SK-N-SH (cell line): ENCODE results near the gene KMT2C. TPM values are rescaled to one million over a fixed set of nuclear protein-coding genes. Genes with fewer than 3 reads are reported as not detected.

Experiments used
- CTCF ChIA-PET: fragments of 300-600, 350-600 bp; formaldehyde crosslinking; extraction: SDS; loops from one replicate; lab custom pipeline; 2021; lab: Yijun Ruan, JAX
- POLR2A ChIA-PET: fragments of 350-600 bp; sonication (Branson Sonifier 250); formaldehyde crosslinking; extraction: SDS; loops from one replicate; lab custom pipeline; 2020; ENCODE audit warnings: antibody characterized with exemption, inconsistent platforms; lab: Yijun Ruan, JAX
- DNase-seq: peaks from one replicate; pipeline ENCODE4 v3.0.0; 2012
- H2AFZ ChIP-seq: fragments of 200-600 bp; sonication (generic); 2 replicates; pipeline ENCODE4 v1.8.1; 2016; ENCODE audit warnings: antibody characterized with exemption, mild to moderate bottlenecking, low read depth
- H3F3A ChIP-seq: fragments of 200-600 bp; sonication (generic); replicated peaks from 2 replicates; pipeline ENCODE3; 2016; ENCODE audit warnings: antibody characterized with exemption, mild to moderate bottlenecking; ENCODE audit not compliant: insufficient read depth
- H3K27ac ChIP-seq, 2 experiments: fragments of 200-500 bp in 1 of 2; fragments of 200-600 bp in 1 of 2; sonication (Bioruptor generic) in 1 of 2; sonication (generic), shearing (Covaris generic) in 1 of 2; 2 replicates each; pipeline versions ENCODE4 v1.5.1 to v1.6.1; 2014 to 2016; ENCODE audit warnings: low read depth in 2 of 2, inconsistent platforms in 1 of 2, low read length in 1 of 2, mild to moderate bottlenecking in 1 of 2, mixed read lengths in 1 of 2
- H3K27me3 ChIP-seq: fragments of 200-600 bp; sonication (generic), shearing (Covaris generic); 2 replicates; pipeline ENCODE4 v1.6.1; 2016; ENCODE audit warnings: mixed run types; ENCODE audit not compliant: insufficient read depth
- H3K36me3 ChIP-seq, 2 experiments: fragments of 200-500 bp in 1 of 2; fragments of 200-600 bp in 1 of 2; sonication (Bioruptor generic) in 1 of 2; sonication (generic) in 1 of 2; replicated peaks in 1 of 2; 2 replicates each; pipeline versions ENCODE3 to v1.5.1; 2014 to 2016; ENCODE audit warnings: low read length in 1 of 2, mild to moderate bottlenecking in 1 of 2; ENCODE audit not compliant: insufficient read depth in 2 of 2, control insufficient read depth in 1 of 2
- H3K4me1 ChIP-seq, 2 experiments: fragments of 200-500 bp in 1 of 2; fragments of 200-600 bp in 1 of 2; sonication (Bioruptor generic) in 1 of 2; sonication (generic), shearing (Covaris generic) in 1 of 2; 2 replicates each; pipeline versions ENCODE4 v1.5.1 to v1.6.1; 2014 to 2016; ENCODE audit warnings: low read depth in 1 of 2, low read length in 1 of 2, mixed run types in 1 of 2; ENCODE audit not compliant: insufficient read depth in 2 of 2, control insufficient read depth in 1 of 2
- H3K4me2 ChIP-seq: fragments of 200-600 bp; sonication (generic), shearing (Covaris generic); 2 replicates; pipeline ENCODE4 v1.6.1; 2017; ENCODE audit warnings: mixed run types
- H3K4me3 ChIP-seq, 2 experiments: fragments of 200-500 bp in 1 of 2; fragments of 200-600 bp in 1 of 2; sonication (Bioruptor generic) in 1 of 2; sonication (generic), shearing (Covaris generic) in 1 of 2; 2 replicates each; pipeline versions ENCODE4 v1.5.1 to v1.8.1; 2014 to 2016; ENCODE audit warnings: low read depth in 2 of 2, inconsistent platforms in 1 of 2, low read length in 1 of 2, mild to moderate bottlenecking in 1 of 2, mixed read lengths in 1 of 2, moderate library complexity in 1 of 2
- H3K79me2 ChIP-seq: fragments of 200-600 bp; sonication (generic); 2 replicates; pipeline ENCODE4 v1.8.1; 2017; ENCODE audit warnings: mild to moderate bottlenecking; ENCODE audit not compliant: insufficient read depth
- H3K9ac ChIP-seq: fragments of 200-600 bp; sonication (generic); 2 replicates; pipeline ENCODE4 v1.6.1; 2017; ENCODE audit warnings: mixed run types
- H3K9me2 ChIP-seq: fragments of 200-600 bp; sonication (generic); 2 replicates; pipeline ENCODE4 v1.6.1; 2017; ENCODE audit warnings: mixed run types
- H3K9me3 ChIP-seq: fragments of 200-600 bp; sonication (generic); 2 replicates; pipeline ENCODE4 v1.6.1; 2017; ENCODE audit warnings: mixed run types, mild to moderate bottlenecking, moderate library complexity
- H4K20me1 ChIP-seq: fragments of 200-600 bp; sonication (generic); 2 replicates; pipeline ENCODE4 v1.6.1; 2017; ENCODE audit warnings: mild to moderate bottlenecking, mixed run types; ENCODE audit not compliant: insufficient read depth
- ELF1 ChIP-seq: IDR thresholded peaks from 2 replicates; pipeline ENCODE4 v1.4.0; 2012
- FOSL2 ChIP-seq: IDR thresholded peaks from 2 replicates; pipeline ENCODE4 v1.4.0; 2012; ENCODE audit warnings: low read depth, mild to moderate bottlenecking, moderate library complexity, borderline replicate concordance
- GATA2 ChIP-seq: sonication (generic); formaldehyde crosslinking; IDR thresholded peaks from 2 replicates; pipeline ENCODE4 v1.5.0; 2020; ENCODE audit warnings: mild to moderate bottlenecking, missing genetic modification reagents
- IRF3 ChIP-seq: fragments of 150-350 bp; IDR thresholded peaks from 2 replicates; pipeline ENCODE4 v1.6.1; 2016; ENCODE audit warnings: mild to moderate bottlenecking, low read depth, low read length
- MEF2A ChIP-seq: IDR thresholded peaks from 2 replicates; pipeline ENCODE4 v1.4.0; 2012; ENCODE audit warnings: low read depth, borderline replicate concordance
- MXI1 ChIP-seq: IDR thresholded peaks from 2 replicates; pipeline ENCODE4 v1.6.1; 2012; ENCODE audit warnings: mild to moderate bottlenecking, low read depth, low read length, improper control_type of control experiment
- POLR2AphosphoS5 ChIP-seq: IDR thresholded peaks from 2 replicates; pipeline ENCODE4 v1.6.1; 2012; ENCODE audit warnings: low read depth, low read length
- RCOR1 ChIP-seq: fragments of 150-350 bp; IDR thresholded peaks from 2 replicates; pipeline ENCODE4 v1.6.1; 2017; ENCODE audit warnings: antibody characterized with exemption, low read length
- RFX5 ChIP-seq: IDR thresholded peaks from 2 replicates; pipeline ENCODE4 v1.6.1; 2012; ENCODE audit warnings: mild to moderate bottlenecking, improper control_type of control experiment, low read length
- SIN3A ChIP-seq: IDR thresholded peaks from 2 replicates; pipeline ENCODE4 v1.6.1; 2012; ENCODE audit warnings: low read depth, mild to moderate bottlenecking, low read length, moderate library complexity, borderline replicate concordance
- YY1 ChIP-seq: IDR thresholded peaks from 2 replicates; pipeline ENCODE4 v1.4.0; 2012; ENCODE audit warnings: low read depth, mild to moderate bottlenecking
- WGBS: methylation state at CpG from one replicate; pipeline ENCODE4 v1.1.6; 2017; ENCODE audit warnings: low lambda C conversion rate; 5-methylcytosine and 5-hydroxymethylcytosine counted together
- polyA plus RNA-seq, 3 experiments: library from polyadenylated mRNA; depleted of rRNA; stranded (reverse); fragments of >200 nt; gene quantifications; 2 replicates each; pipeline ENCODE4 v1.2.3, GENCODE V29; 2012
- TF ChIP-seq, protein P1 (sequence below): IDR thresholded peaks from 2 replicates; pipeline ENCODE4 v1.4.0; 2012; ENCODE audit warnings: low read depth
- TF ChIP-seq, protein P2 (sequence below): fragments of 200-600 bp; sonication (generic); IDR thresholded peaks from 2 replicates; pipeline ENCODE4 v1.6.1; 2017; ENCODE audit warnings: antibody characterized with exemption, mild to moderate bottlenecking, moderate library complexity

The KMT2C gene
- polyA plus RNA-seq, 1 of the 3 experiments (the other 2 are of a cell fraction), result 8.0 TPM

DNA sequence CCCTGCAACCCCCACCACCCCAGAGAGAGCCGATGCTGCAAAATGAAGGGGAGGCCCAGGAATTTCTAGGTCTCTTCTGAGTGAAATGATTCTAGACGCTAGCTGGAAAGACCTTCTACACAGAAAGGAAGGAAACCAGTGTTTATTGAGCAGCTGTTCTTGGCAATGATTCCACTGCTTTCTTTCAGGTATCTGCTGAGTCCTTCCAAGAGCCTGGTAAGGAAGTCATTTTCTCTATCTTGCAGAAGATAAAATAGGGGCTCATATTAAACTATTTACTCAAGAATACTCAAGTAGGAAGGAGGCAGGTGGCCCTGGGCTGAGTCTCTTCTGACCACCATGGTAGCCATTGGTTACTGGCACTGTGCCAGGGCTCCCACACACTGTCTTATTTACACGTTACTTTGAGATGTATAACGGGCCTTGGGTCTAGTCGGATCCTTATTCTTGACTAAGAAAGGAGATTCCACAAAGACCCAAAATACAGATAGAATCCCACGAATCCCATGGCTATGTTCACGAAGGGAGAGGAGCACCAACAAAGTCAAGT is 298.3 kb downstream of the KMT2C start (continued):
- TF ChIP-seq FOSL2, result no peak
- no peak for TF ChIP-seq YY1
- TF ChIP-seq, protein P1, sequence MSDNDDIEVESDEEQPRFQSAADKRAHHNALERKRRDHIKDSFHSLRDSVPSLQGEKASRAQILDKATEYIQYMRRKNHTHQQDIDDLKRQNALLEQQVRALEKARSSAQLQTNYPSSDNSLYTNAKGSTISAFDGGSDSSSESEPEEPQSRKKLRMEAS, result no peak
- TF ChIP-seq, protein P2, sequence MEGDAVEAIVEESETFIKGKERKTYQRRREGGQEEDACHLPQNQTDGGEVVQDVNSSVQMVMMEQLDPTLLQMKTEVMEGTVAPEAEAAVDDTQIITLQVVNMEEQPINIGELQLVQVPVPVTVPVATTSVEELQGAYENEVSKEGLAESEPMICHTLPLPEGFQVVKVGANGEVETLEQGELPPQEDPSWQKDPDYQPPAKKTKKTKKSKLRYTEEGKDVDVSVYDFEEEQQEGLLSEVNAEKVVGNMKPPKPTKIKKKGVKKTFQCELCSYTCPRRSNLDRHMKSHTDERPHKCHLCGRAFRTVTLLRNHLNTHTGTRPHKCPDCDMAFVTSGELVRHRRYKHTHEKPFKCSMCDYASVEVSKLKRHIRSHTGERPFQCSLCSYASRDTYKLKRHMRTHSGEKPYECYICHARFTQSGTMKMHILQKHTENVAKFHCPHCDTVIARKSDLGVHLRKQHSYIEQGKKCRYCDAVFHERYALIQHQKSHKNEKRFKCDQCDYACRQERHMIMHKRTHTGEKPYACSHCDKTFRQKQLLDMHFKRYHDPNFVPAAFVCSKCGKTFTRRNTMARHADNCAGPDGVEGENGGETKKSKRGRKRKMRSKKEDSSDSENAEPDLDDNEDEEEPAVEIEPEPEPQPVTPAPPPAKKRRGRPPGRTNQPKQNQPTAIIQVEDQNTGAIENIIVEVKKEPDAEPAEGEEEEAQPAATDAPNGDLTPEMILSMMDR, result no peak
- TF ChIP-seq RCOR1, result no peak
- TF ChIP-seq MEF2A, result no peak

DNA sequence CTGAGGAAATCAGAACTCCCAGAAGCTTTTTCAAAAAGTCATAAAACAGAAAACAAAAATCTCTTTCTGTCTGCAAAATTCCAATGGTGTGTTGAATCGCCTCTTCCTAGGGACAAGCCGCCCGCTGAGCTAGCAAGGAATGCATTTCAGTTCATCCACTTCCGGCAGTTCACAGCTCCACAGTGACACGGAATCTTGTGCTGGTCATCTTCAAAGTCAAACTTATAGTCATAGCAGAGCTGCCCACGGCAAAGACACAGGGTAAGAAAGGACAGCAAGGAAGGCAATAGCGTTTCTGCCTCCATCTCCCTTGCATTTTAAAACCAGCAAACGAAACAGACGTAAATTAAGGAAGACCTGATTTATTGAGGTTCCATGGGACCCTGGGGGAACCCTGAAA is 299.1 kb downstream of the KMT2C start:
- no peaks in the 10 kb centered on the region for H3K9me3 ChIP-seq
- TF ChIP-seq ELF1, result no peak
- TF ChIP-seq, protein P1, result no peak
- TF ChIP-seq MXI1, result no peak
- ChIA-PET POLR2A (no interaction called here), CTCF (interaction anchor here (0.5 to 4.2 kb wide), 4 partner anchors 9 to 745 kb away, joined by 3 to 23 read pairs (median 5); no protein-coding TSS in a partner anchor)
- peaks cover 9% of the 10 kb centered on the region for H3F3A ChIP-seq
- no peak overlapping the region for H3K9ac ChIP-seq
- WGBS, result 87% methylated on average over 9 of the region's 9 CpGs
- H3K27ac ChIP-seq, result no peak overlapping the region
- H4K20me1 ChIP-seq, result no peaks in the 10 kb centered on the region; the same call in 1 of the 2 replicates
- no peaks in the 10 kb centered on the region for H3K27me3 ChIP-seq
- H3K4me1 ChIP-seq, result peaks cover 0 to 5% of the 10 kb centered on the region in 2 experiments; a peak in 1 of 4 replicates
- H2AFZ ChIP-seq, result no peak overlapping the region
- peaks cover 69 to 75% of the 10 kb centered on the region in 2 experiments for H3K36me3 ChIP-seq
- H3K79me2 ChIP-seq, result no peaks in the 10 kb centered on the region
- no peak overlapping the region for H3K4me2 ChIP-seq
- no peaks in the 10 kb centered on the region for H3K9me2 ChIP-seq
- DNase-seq, result no peak
- H3K4me3 ChIP-seq, result no peak overlapping the region

- Histone ChIP-seq H3K4me1 (peaks cover 0 to 5% of the 10 kb centered on the region in 2 experiments; a peak in 1 of 4 replicates), H3K4me2 (no peak overlapping the region), H3K9me2 (no peaks in the 10 kb centered on the region), H3K27me3 (no peaks in the 10 kb centered on the region), H3K4me3 (no peak overlapping the region), H4K20me1 (no peaks in the 10 kb centered on the region; the same call in 1 of the 2 replicates), H3K9me3 (no peaks in the 10 kb centered on the region), H3K9ac (no peak overlapping the region), H3F3A (peaks cover 9% of the 10 kb centered on the region), H3K36me3 (peaks cover 52 to 82% of the 10 kb centered on the region in 2 experiments), H2AFZ (no peak overlapping the region), H3K27ac (no peak overlapping the region), H3K79me2 (no peaks in the 10 kb centered on the region)
- CTCF ChIA-PET, result interaction anchor here (0.8 to 4.2 kb wide), 5 partner anchors 9 to 22 kb away, joined by 3 to 23 read pairs (median 3); no protein-coding TSS in a partner anchor
- DNase-seq, result no peak
- no peak for TF ChIP-seq GATA2 (CRISPR knock-in tag)
- TF ChIP-seq SIN3A, result no peak
- TF ChIP-seq ELF1, result no peak
- TF ChIP-seq MEF2A, result no peak
- no peak for TF ChIP-seq IRF3
- TF ChIP-seq POLR2AphosphoS5, result no peak
- no peak for TF ChIP-seq RFX5
- POLR2A ChIA-PET, result no interaction called here
- WGBS, result 97% methylated on average over 13 of the region's 13 CpGs
Observed at GRCh38 chr7:152133804-152134203, 302.0 kb downstream of the KMT2C start.
